ENCODE data around the gene XPNPEP1. TPM values are rescaled to one million over a fixed set of nuclear protein-coding genes. Genes with fewer than 3 reads are reported as not detected.

XPNPEP1 gene
- polyA plus RNA-seq, 1 donor from 2014 or later, result 96.3 TPM

DNA sequence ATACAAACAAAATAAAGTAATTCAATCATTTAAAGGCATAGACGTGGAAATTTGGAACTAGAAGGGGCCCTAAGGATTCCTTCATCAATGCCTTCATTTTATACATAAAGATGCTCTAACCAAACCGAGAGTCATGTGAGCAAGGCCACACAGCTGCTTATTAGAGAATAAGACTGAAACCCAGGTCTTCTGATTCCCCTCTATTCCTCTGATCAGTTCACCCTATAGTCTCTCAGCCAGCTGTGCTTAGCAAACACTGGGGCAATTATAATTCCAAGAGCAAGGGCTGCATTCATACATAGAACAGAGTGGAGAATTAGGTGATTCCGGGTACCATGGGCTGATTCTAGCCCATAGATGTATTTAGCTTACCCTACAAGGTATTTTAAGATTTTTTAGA, 9.7 kb upstream of the XPNPEP1 start:
- Histone ChIP-seq H3K27ac (ENCODE audit: low read length) (no peak overlapping the region), H3K79me2 (replicated peaks; ENCODE audit: insufficient read depth, low read length) (no peaks in the 10 kb centered on the region), H2AFZ (ENCODE audit: low read depth, low read length) (no peak overlapping the region), H3K9ac (ENCODE audit: low read length) (no peak overlapping the region), H4K20me1 (ENCODE audit: insufficient read depth) (no peaks in the 10 kb centered on the region), H3F3A (ENCODE audit: insufficient read depth, low read length, poor library complexity, severe bottlenecking) (no peaks in the 10 kb centered on the region), H3K27me3 (ENCODE audit: insufficient read depth, low read depth, low read length) (no peaks in the 10 kb centered on the region), H3K36me3 (ENCODE audit: insufficient read depth, low read length) (no peaks in the 10 kb centered on the region), H3K9me2 (ENCODE audit: insufficient read depth, low read length) (no peaks in the 10 kb centered on the region), H3K4me2 (ENCODE audit: low read length) (no peak overlapping the region), H3K4me3 (ENCODE audit: low read length) (no peak overlapping the region), H3K9me3 (ENCODE audit: low read length) (no peaks in the 10 kb centered on the region)
- TF ChIP-seq EZH2 (IDR thresholded peaks at IDR 0.05; ENCODE audit: borderline replicate concordance, insufficient read depth, low read length, poor library complexity, severe bottlenecking), result no peak
- TF ChIP-seq POLR2AphosphoS5 (IDR thresholded peaks at IDR 0.05), result no peak
- no peak for TF ChIP-seq CTCF (IDR thresholded peaks at IDR 0.05; ENCODE audit: poor library complexity, severe bottlenecking)
- no peak for TF ChIP-seq EP300 (conservative IDR thresholded peaks at IDR 0.05; ENCODE audit: poor library complexity, severe bottlenecking)

DNA sequence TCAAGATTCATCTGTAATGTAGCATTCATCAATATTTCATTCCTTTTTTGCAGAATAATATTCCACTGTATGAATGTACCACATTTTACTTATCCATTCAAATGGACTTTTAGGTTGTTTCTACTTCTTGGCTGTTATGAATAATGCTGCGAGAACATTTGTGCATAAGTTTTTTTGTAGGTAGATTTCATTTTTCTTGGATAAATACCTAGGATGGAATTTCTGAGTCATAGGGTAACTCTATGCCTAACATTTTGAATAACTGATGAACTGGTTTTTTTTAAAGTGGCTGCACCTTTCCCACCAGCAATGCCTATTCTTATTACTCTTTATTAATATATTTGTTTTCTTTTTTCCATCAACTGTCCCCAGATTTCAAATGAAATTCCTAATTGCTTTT, 9.1 kb upstream of the XPNPEP1 start:
- Histone ChIP-seq H3K4me2 (ENCODE audit: low read length) (no peak overlapping the region), H3K9ac (ENCODE audit: low read length) (no peak overlapping the region), H4K20me1 (ENCODE audit: insufficient read depth) (no peaks in the 10 kb centered on the region), H3K36me3 (ENCODE audit: insufficient read depth, low read length) (no peaks in the 10 kb centered on the region), H3K27ac (ENCODE audit: low read length) (no peak overlapping the region), H3K4me3 (ENCODE audit: low read length) (no peak overlapping the region), H3F3A (ENCODE audit: insufficient read depth, low read length, poor library complexity, severe bottlenecking) (no peaks in the 10 kb centered on the region), H2AFZ (ENCODE audit: low read depth, low read length) (no peak overlapping the region), H3K9me3 (ENCODE audit: low read length) (no peaks in the 10 kb centered on the region), H3K9me2 (ENCODE audit: insufficient read depth, low read length) (no peaks in the 10 kb centered on the region), H3K79me2 (replicated peaks; ENCODE audit: insufficient read depth, low read length) (no peaks in the 10 kb centered on the region), H3K27me3 (ENCODE audit: insufficient read depth, low read depth, low read length) (no peaks in the 10 kb centered on the region)
- TF ChIP-seq MXI1 (conservative IDR thresholded peaks at IDR 0.05; ENCODE audit: poor library complexity, severe bottlenecking) (no peak), EZH2 (IDR thresholded peaks at IDR 0.05; ENCODE audit: borderline replicate concordance, insufficient read depth, low read length, poor library complexity, severe bottlenecking) (no peak), SMC3 (conservative IDR thresholded peaks at IDR 0.05; ENCODE audit: poor library complexity) (no peak)
- TF ChIP-seq, protein P1, sequence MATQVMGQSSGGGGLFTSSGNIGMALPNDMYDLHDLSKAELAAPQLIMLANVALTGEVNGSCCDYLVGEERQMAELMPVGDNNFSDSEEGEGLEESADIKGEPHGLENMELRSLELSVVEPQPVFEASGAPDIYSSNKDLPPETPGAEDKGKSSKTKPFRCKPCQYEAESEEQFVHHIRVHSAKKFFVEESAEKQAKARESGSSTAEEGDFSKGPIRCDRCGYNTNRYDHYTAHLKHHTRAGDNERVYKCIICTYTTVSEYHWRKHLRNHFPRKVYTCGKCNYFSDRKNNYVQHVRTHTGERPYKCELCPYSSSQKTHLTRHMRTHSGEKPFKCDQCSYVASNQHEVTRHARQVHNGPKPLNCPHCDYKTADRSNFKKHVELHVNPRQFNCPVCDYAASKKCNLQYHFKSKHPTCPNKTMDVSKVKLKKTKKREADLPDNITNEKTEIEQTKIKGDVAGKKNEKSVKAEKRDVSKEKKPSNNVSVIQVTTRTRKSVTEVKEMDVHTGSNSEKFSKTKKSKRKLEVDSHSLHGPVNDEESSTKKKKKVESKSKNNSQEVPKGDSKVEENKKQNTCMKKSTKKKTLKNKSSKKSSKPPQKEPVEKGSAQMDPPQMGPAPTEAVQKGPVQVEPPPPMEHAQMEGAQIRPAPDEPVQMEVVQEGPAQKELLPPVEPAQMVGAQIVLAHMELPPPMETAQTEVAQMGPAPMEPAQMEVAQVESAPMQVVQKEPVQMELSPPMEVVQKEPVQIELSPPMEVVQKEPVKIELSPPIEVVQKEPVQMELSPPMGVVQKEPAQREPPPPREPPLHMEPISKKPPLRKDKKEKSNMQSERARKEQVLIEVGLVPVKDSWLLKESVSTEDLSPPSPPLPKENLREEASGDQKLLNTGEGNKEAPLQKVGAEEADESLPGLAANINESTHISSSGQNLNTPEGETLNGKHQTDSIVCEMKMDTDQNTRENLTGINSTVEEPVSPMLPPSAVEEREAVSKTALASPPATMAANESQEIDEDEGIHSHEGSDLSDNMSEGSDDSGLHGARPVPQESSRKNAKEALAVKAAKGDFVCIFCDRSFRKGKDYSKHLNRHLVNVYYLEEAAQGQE (IDR thresholded peaks at IDR 0.05; ENCODE audit: borderline replicate concordance), result no peak

DNA sequence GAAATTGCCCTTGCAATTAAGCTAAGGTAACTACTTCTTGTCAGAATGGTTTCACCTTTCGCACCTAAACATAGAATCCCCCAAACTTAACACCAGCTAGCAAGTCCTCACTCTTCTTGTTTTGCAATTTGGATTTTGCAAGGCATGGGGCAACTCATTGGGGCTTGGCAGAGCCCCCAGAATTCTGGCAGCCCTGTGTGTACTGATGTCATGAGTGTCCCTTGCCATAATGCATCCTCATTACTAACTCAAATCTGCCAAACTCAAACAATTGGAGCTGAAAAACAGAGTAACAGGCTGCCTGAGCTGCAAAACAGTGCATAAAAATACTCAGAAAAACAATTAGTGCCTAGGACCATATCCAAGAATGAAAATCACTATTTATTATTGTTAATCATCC, 7.9 kb upstream of the XPNPEP1 start:
- H2AFZ ChIP-seq (ENCODE audit: low read depth, low read length), result no peak overlapping the region
- H3K27ac ChIP-seq (ENCODE audit: low read length), result no peak overlapping the region
- H3K27me3 ChIP-seq (ENCODE audit: insufficient read depth, low read depth, low read length), result no peaks in the 10 kb centered on the region

More for the DNA sequence above, 7.9 kb upstream of the XPNPEP1 start:
- Histone ChIP-seq H3K4me2 (ENCODE audit: low read length) (no peak overlapping the region), H3F3A (ENCODE audit: insufficient read depth, low read length, poor library complexity, severe bottlenecking) (no peaks in the 10 kb centered on the region), H3K36me3 (ENCODE audit: insufficient read depth, low read length) (no peaks in the 10 kb centered on the region), H3K9me3 (ENCODE audit: low read length) (no peaks in the 10 kb centered on the region), H3K9ac (ENCODE audit: low read length) (no peak overlapping the region), H3K9me2 (ENCODE audit: insufficient read depth, low read length) (no peaks in the 10 kb centered on the region), H3K4me3 (ENCODE audit: low read length) (no peak overlapping the region), H3K79me2 (replicated peaks; ENCODE audit: insufficient read depth, low read length) (no peaks in the 10 kb centered on the region), H4K20me1 (ENCODE audit: insufficient read depth) (no peaks in the 10 kb centered on the region)
- TF ChIP-seq TAF1 (IDR thresholded peaks at IDR 0.05; ENCODE audit: low read depth) (no peak), MXI1 (conservative IDR thresholded peaks at IDR 0.05; ENCODE audit: poor library complexity, severe bottlenecking) (no peak), RAD21 (conservative IDR thresholded peaks at IDR 0.05) (no peak), POLR2AphosphoS5 (IDR thresholded peaks at IDR 0.05) (no peak), EZH2 (IDR thresholded peaks at IDR 0.05; ENCODE audit: borderline replicate concordance, insufficient read depth, low read length, poor library complexity, severe bottlenecking) (no peak), CTCF (IDR thresholded peaks at IDR 0.05; ENCODE audit: poor library complexity, severe bottlenecking) (no peak), EP300 (conservative IDR thresholded peaks at IDR 0.05; ENCODE audit: poor library complexity, severe bottlenecking) (no peak), SMC3 (conservative IDR thresholded peaks at IDR 0.05; ENCODE audit: poor library complexity) (no peak)
- TF ChIP-seq, protein P1 (IDR thresholded peaks at IDR 0.05; ENCODE audit: borderline replicate concordance), result no peak

Data from neural cell (in vitro differentiated cells).